Endothelial cell of umbilical vein (primary cell): ENCODE results near the gene S100A7.

Experiments
- CTCF ChIP-seq, 2 donors: IDR thresholded peaks; 1 replicate in 1 of 2; 2 replicates in 1 of 2; pipeline ENCODE4 v1.5.1; 2011; ENCODE audit warnings: low read length in 2 of 2, mild to moderate bottlenecking in 2 of 2, moderate library complexity in 2 of 2, control low read depth in 1 of 2, inconsistent platforms in 1 of 2, low read depth in 1 of 2; ENCODE audit not compliant: insufficient read depth in 1 of 2; ENCODE audit errors: extremely low read depth in 1 of 2
- EZH2 ChIP-seq: IDR thresholded peaks from 2 replicates; pipeline ENCODE4 v1.6.1; 2012; ENCODE audit warnings: borderline replicate concordance, low read depth, mild to moderate bottlenecking, moderate library complexity, low read length, inconsistent platforms; ENCODE audit not compliant: severe bottlenecking
- MAX ChIP-seq: IDR thresholded peaks from 2 replicates; pipeline ENCODE4 v1.6.1; 2011; ENCODE audit not compliant: insufficient read depth, insufficient read length
- MYC ChIP-seq: IDR thresholded peaks from one replicate; pipeline ENCODE4 v1.6.1; 2011; ENCODE audit warnings: mild to moderate bottlenecking, low read depth, low read length
- POLR2A ChIP-seq: IDR thresholded peaks from 2 replicates; pipeline ENCODE4 v1.6.1; 2012; ENCODE audit warnings: low read depth, mild to moderate bottlenecking, control low read depth, low read length
- POLR2AphosphoS5 ChIP-seq: IDR thresholded peaks from 2 replicates; pipeline ENCODE4 v1.6.1; 2012; ENCODE audit warnings: low read depth, mild to moderate bottlenecking, control low read depth, low read length, moderate library complexity; ENCODE audit not compliant: insufficient read depth

GRCh38 chr1:153509729-153510354 lies 49.4 kb upstream of the S100A7 start:
- no peak for TF ChIP-seq POLR2A
- TF ChIP-seq CTCF (IDR thresholded peaks at IDR 0.05; ENCODE audit: extremely low read depth in 1 of 2, insufficient read depth in 1 of 2, low read depth in 1 of 2, low read length in 2 of 2): peak; percentile 74 to 76
- TF ChIP-seq MAX: no peak
- no peak for TF ChIP-seq MYC
- no peak for TF ChIP-seq EZH2
- TF ChIP-seq POLR2AphosphoS5: no peak
